ENCODE data around the gene FGFR4. TPM values are rescaled to one million over a fixed set of nuclear protein-coding genes. Genes with fewer than 3 reads are reported as not detected.

Gene FGFR4
- total RNA-seq, 1 donor from 2014 or later: 1.7 TPM

DNA sequence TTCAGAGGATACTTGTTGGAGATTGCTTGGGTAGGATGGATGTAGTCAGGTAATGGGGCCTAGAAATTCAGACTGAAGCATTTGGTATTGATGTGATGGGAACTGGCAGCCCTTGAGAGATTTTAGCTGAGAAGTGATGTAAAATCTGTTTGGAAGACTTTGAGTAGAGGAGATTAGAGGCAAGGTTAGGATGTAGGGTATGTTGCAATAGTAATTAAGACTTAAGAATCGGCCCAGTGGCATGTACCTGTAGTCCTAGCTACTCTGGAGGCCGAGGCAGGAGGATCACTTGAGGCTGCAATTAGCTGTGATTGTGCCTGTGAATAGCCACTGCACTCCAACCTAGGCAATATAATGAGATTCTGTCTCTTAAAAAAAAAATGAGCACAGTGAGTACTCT is 53.6 kb downstream of the FGFR4 start:
- peaks cover 42% of the 10 kb centered on the region for H3K4me1 Mint-ChIP-seq (ENCODE audit: unreplicated experiment)
- no peaks in the 10 kb centered on the region for H3K27me3 Mint-ChIP-seq (ENCODE audit: unreplicated experiment)
- H3K9me3 Mint-ChIP-seq (ENCODE audit: unreplicated experiment): no peaks in the 10 kb centered on the region
- H3K4me3 Mint-ChIP-seq (ENCODE audit: unreplicated experiment): no peak overlapping the region
- H3K36me3 Mint-ChIP-seq (ENCODE audit: unreplicated experiment): peaks cover 45% of the 10 kb centered on the region
- H3K27ac Mint-ChIP-seq (ENCODE audit: unreplicated experiment): no peak overlapping the region
- TF ChIP-seq, protein P1, sequence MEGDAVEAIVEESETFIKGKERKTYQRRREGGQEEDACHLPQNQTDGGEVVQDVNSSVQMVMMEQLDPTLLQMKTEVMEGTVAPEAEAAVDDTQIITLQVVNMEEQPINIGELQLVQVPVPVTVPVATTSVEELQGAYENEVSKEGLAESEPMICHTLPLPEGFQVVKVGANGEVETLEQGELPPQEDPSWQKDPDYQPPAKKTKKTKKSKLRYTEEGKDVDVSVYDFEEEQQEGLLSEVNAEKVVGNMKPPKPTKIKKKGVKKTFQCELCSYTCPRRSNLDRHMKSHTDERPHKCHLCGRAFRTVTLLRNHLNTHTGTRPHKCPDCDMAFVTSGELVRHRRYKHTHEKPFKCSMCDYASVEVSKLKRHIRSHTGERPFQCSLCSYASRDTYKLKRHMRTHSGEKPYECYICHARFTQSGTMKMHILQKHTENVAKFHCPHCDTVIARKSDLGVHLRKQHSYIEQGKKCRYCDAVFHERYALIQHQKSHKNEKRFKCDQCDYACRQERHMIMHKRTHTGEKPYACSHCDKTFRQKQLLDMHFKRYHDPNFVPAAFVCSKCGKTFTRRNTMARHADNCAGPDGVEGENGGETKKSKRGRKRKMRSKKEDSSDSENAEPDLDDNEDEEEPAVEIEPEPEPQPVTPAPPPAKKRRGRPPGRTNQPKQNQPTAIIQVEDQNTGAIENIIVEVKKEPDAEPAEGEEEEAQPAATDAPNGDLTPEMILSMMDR (IDR thresholded peaks at IDR 0.05): no peak
- no peak for DNase-seq (ENCODE audit: extremely low spot score, unreplicated experiment)

DNA sequence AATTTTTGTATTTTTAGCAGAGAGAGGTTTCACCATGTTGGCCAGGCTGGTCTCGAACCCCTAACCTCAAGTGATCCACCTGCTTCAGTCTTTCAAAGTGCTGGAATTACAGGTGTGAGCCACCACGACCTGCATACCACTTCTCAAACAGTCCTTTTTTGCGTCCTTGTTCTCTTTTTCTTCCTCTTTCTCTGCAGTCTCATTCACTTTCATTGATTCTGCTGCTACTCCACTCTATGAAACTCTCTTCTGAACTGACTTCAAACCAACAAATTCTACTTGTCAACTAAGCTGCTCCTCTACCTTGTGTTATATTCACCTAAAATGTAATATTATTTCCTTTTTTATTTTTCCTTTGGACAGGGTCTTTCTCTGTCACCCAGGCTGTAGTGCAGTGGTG is 54.8 kb downstream of the FGFR4 start:
- TF ChIP-seq, protein P1 (IDR thresholded peaks at IDR 0.05): no peak
- Mint-ChIP-seq H3K27ac (ENCODE audit: unreplicated experiment) (peak overlapping the region; percentile 32), H3K4me1 (ENCODE audit: unreplicated experiment) (peaks cover 32% of the 10 kb centered on the region), H3K4me3 (ENCODE audit: unreplicated experiment) (no peak overlapping the region), H3K36me3 (ENCODE audit: unreplicated experiment) (peaks cover 39% of the 10 kb centered on the region), H3K27me3 (ENCODE audit: unreplicated experiment) (no peaks in the 10 kb centered on the region), H3K9me3 (ENCODE audit: unreplicated experiment) (no peaks in the 10 kb centered on the region)
- no peak for DNase-seq (ENCODE audit: extremely low spot score, unreplicated experiment)

DNA sequence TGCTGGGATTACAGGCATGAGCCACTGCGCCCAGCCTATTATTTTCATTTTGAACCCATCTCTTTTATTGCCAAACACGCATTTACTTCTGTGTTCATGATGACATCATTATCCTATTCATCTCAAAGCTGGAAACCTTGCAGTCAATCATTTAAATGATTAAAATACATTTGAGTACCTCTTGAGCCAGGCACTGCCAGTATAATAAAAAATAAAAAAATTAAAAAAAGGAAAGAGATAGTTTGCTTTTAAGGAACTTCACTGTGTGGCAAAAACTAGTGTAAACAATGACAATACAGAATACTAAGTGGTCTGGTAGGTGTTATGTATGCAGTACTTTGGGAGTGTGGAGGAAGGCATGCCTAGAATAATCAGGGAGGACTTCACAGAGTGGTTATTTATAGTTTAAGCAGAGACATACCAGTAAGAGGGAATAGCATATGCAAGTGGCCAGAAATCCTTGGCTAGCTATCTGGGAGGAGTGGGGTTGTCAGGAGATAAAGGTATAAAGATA is 55.4 kb downstream of the FGFR4 start:
- peaks cover 39% of the 10 kb centered on the region for H3K36me3 Mint-ChIP-seq (ENCODE audit: unreplicated experiment)
- TF ChIP-seq, protein P1 (IDR thresholded peaks at IDR 0.05): no peak
- H3K4me3 Mint-ChIP-seq (ENCODE audit: unreplicated experiment): no peak overlapping the region
- H3K27me3 Mint-ChIP-seq (ENCODE audit: unreplicated experiment): no peaks in the 10 kb centered on the region
- no peak for DNase-seq (ENCODE audit: extremely low spot score, unreplicated experiment)
- peaks cover 30% of the 10 kb centered on the region for H3K4me1 Mint-ChIP-seq (ENCODE audit: unreplicated experiment)
- no peaks in the 10 kb centered on the region for H3K9me3 Mint-ChIP-seq (ENCODE audit: unreplicated experiment)
- peak overlapping the region; percentile 16 for H3K27ac Mint-ChIP-seq (ENCODE audit: unreplicated experiment)

DNA sequence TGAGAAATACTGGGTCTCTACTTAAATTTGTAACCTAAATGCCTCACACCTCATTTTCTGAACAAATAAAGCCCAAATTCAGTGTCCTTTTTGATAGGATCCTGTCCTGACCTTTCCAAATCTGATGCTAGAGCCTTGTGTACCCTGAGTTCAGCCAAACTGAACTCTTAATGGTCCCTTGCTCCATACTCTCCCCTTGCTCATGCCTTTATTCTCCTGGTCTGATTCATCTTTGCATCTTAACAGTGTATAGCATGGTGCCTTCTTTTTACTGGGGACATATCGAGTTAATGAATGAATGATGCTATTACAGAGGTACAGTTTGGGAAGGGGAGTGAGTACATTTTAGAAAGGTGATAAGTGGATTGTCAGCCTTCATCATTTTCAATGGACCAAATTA is 56.1 kb downstream of the FGFR4 start:
- no peaks in the 10 kb centered on the region for H3K27me3 Mint-ChIP-seq (ENCODE audit: unreplicated experiment)
- DNase-seq (ENCODE audit: extremely low spot score, unreplicated experiment): no peak
- peaks cover 38% of the 10 kb centered on the region for H3K36me3 Mint-ChIP-seq (ENCODE audit: unreplicated experiment)
- no peaks in the 10 kb centered on the region for H3K9me3 Mint-ChIP-seq (ENCODE audit: unreplicated experiment)
- peaks cover 29% of the 10 kb centered on the region for H3K4me1 Mint-ChIP-seq (ENCODE audit: unreplicated experiment)
- H3K4me3 Mint-ChIP-seq (ENCODE audit: unreplicated experiment): no peak overlapping the region
- TF ChIP-seq, protein P1 (IDR thresholded peaks at IDR 0.05): no peak
- H3K27ac Mint-ChIP-seq (ENCODE audit: unreplicated experiment): no peak overlapping the region

DNA sequence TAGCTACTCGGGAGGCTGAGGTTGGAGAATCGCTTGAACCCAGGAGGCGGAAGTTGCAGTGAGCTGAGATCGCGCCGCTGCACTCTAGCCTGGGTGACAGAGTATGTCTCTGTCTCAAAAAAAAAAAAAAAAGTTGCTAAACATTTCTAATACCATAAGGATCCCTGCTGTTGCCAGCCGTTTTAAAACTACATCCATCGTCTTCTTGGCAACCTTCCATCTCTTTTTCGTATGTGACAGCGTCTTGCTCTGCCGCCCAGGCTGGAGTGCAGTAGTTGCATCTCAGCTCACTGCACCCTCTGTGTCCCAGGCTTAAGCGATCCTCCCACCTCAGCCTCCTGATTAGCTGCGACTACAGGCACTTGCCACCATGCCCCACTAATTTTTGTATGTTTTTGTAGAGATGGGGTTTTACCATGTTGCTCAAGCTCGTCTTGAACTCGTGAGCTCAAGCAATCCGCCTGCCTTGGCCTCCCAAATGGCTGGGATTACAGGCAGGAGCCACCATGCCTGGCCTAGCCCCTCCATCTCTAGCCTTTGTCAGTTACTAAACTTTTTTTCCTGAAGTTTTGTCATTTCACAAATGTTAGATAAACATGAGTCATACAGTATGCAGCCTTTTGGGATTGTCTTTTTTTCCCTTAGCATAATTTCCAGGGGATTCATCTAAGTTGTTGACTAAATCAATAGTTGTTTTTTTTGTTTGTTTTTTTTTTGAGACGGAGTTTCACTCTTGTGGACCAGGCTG is 60.4 kb downstream of the FGFR4 start:
- peak overlapping the region; percentile 71 for H3K27ac Mint-ChIP-seq (ENCODE audit: unreplicated experiment)
- H3K4me3 Mint-ChIP-seq (ENCODE audit: unreplicated experiment): no peak overlapping the region
- H3K9me3 Mint-ChIP-seq (ENCODE audit: unreplicated experiment): no peaks in the 10 kb centered on the region
- TF ChIP-seq, protein P1 (IDR thresholded peaks at IDR 0.05): no peak
- DNase-seq (ENCODE audit: extremely low spot score, unreplicated experiment): no peak
- H3K27me3 Mint-ChIP-seq (ENCODE audit: unreplicated experiment): no peaks in the 10 kb centered on the region
- H3K36me3 Mint-ChIP-seq (ENCODE audit: unreplicated experiment): peaks cover 32% of the 10 kb centered on the region
- H3K4me1 Mint-ChIP-seq (ENCODE audit: unreplicated experiment): peaks cover 11% of the 10 kb centered on the region

Other genes with a start within 250 kb of the FGFR4 start
- gene HK3, start 187.6 kb upstream of the FGFR4 start, total RNA-seq: not detected in 2 replicates
- gene UIMC1, start 80.1 kb upstream of the FGFR4 start, total RNA-seq: 32.9 and 48.7 TPM in 2 replicates
- gene ZNF346, start 64.2 kb upstream of the FGFR4 start, total RNA-seq: 26.4 and 26.9 TPM in 2 replicates
- 71.6 and 74.7 TPM in 2 replicates for gene NSD1, start 46.9 kb downstream of the FGFR4 start, total RNA-seq
- gene RAB24, start 216.8 kb downstream of the FGFR4 start, total RNA-seq: 47.8 and 49.5 TPM in 2 replicates
- 98.8 and 102 TPM in 2 replicates for gene PRELID1, start 216.9 kb downstream of the FGFR4 start, total RNA-seq
- 10.7 and 11.1 TPM in 2 replicates for gene MXD3, start 225.0 kb downstream of the FGFR4 start, total RNA-seq

All from osteocyte (in vitro differentiated cells).